Adrenal gland (tissue), 12 donors: ENCODE data around the gene STX8. TPM values are rescaled to one million over a fixed set of nuclear protein-coding genes. Genes with fewer than 3 reads are reported as not detected.

ENCODE experiments used
- DNase-seq, 7 donors: peaks; one replicate each; pipeline ENCODE4 v3.0.0-alpha.2; 2019 to 2020
- H3K27ac ChIP-seq, 5 donors: fragments of 200-600 bp; sonication (generic) in 4 of 5; 1 replicate in 3 of 5; 2 replicates in 2 of 5; pipeline versions ENCODE4 v1.5.1 to v1.8.0; 2016 to 2020; ENCODE audit warnings: mild to moderate bottlenecking in 1 of 5
- H3K27me3 ChIP-seq: fragments of 200-600 bp; 2 replicates; pipeline ENCODE4 v1.8.0; 2021
- H3K36me3 ChIP-seq, 2 donors: fragments of 200-600 bp; replicated peaks in 1 of 2; 1 replicate in 1 of 2; 2 replicates in 1 of 2; pipeline versions ENCODE4 v1.5.1 to v1.8.0; 2018 to 2022
- H3K4me1 ChIP-seq, 2 donors: fragments of 200-600 bp; replicated peaks in 1 of 2; 1 replicate in 1 of 2; 2 replicates in 1 of 2; pipeline versions ENCODE4 v1.5.1 to v1.8.0; 2018 to 2021
- H3K4me3 ChIP-seq, 4 donors: fragments of 200-600 bp; sonication (generic) in 3 of 4; one replicate each; pipeline ENCODE4 v1.5.1; 2016 to 2018
- H3K9me3 ChIP-seq, 3 donors: fragments of 200-600 bp; sonication (generic) in 1 of 3; replicated peaks in 1 of 3; 1 replicate in 2 of 3; 2 replicates in 1 of 3; pipeline versions ENCODE4 v1.5.1 to v1.8.0; 2016 to 2021
- POLR2A ChIP-seq, 2 donors: fragments of 450-650 bp; IDR thresholded peaks; one replicate each; pipeline ENCODE4 v1.6.1; 2017; ENCODE audit warnings: antibody characterized with exemption in 2 of 2, mild to moderate bottlenecking in 2 of 2, moderate library complexity in 1 of 2
- WGBS, 4 donors: extraction: QIAGEN DNeasy Blood & Tissue Kit in 2 of 4; methylation state at CpG; one replicate each; pipeline versions ENCODE4 v1.1.5 to v1.1.7; 2013 to 2017; 5-methylcytosine and 5-hydroxymethylcytosine counted together
- intact Hi-C, 2 donors: fragments of 100-400 bp; cut with DNase I; formaldehyde crosslinking; loops; one replicate each; pipeline versions ENCODE4 v1.14.1 to v1.15.0; 2022 to 2023
- polyA plus RNA-seq, 3 donors: library from polyadenylated mRNA; stranded (reverse); fragments of 200-250 nt in 2 of 3; fragments of 350-450 nt in 1 of 3; fragmentation: Illumina TruSeq in 1 of 3; extraction: RNeasy Lipid Tissue Mini Kit (QIAGEN cat#74804) in 1 of 3; gene quantifications; one replicate each; pipeline ENCODE4 v1.2.3, GENCODE V29; 2013 to 2014
- total RNA-seq, 9 donors: library from RNA; depleted of rRNA in 4 of 9; stranded (reverse); fragments of >200 nt in 4 of 9; fragments of 120-200 nt in 1 of 9; fragmentation: NEBNext Ultra II Directional in 1 of 9; extraction: Animal tissue kit (Norgen Biotek cat#: 25700) in 1 of 9; gene quantifications; one replicate each; pipeline versions ENCODE4 v1.1.0 to v1.2.4, GENCODE V29; 2013 to 2023
- TF ChIP-seq, protein P1 (sequence below), 6 experiments: fragments of 450-650 bp in 4 of 6; fragments of 200-600 bp in 2 of 6; sonication (generic) in 1 of 6; IDR thresholded peaks; 1 replicate in 5 of 6; 2 replicates in 1 of 6; pipeline versions ENCODE4 v1.5.1 to v1.8.0; 2016 to 2021; ENCODE audit warnings: antibody characterized with exemption in 6 of 6, mild to moderate bottlenecking in 2 of 6, moderate library complexity in 1 of 6
- donor health status: healthy with polysubstance abuse.
- donor health status: Bipolar disorder and iron deficiency.
- donor health status: DM: yes; HTN: yes; CAD: no.
- donor health status: DM: no; HTN: no; CAD: no.
- donor health status: DM: no; HTN: no; CAD: no.
- donor health status: DM: yes; HTN: yes; CAD: no.

Gene STX8
- total and polyA plus RNA-seq, 12 donors = 21.9 to 94.1 (median 72.3) TPM

DNA sequence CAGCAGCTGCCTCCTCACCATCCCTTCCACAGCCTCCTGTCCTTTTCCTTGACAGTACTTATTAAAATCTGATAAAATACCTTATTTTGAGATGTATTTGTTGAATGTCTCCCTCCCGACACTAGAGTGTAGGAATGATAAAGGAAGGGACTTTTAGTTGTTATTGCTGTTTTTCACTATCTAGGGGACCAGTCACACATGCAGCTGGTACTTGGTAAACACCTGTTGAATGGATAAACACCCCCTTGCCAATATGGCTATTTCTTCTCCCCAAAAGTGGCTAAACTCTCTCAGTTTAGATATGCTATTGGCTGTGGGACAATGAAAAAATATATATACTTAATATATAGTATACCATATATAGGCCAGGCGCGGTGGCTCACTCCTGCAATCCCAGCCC, 96.7 kb downstream of the STX8 start:
- H3K36me3 ChIP-seq = no peaks in the 10 kb centered on the region
- 88 to 100% (median 98%) methylated on average over 3 of the region's 3 CpGs for WGBS, 4 donors
- no peak overlapping the region for H3K4me3 ChIP-seq
- H3K27me3 ChIP-seq = no peaks in the 10 kb centered on the region
- no peak for DNase-seq
- TF ChIP-seq, protein P1, sequence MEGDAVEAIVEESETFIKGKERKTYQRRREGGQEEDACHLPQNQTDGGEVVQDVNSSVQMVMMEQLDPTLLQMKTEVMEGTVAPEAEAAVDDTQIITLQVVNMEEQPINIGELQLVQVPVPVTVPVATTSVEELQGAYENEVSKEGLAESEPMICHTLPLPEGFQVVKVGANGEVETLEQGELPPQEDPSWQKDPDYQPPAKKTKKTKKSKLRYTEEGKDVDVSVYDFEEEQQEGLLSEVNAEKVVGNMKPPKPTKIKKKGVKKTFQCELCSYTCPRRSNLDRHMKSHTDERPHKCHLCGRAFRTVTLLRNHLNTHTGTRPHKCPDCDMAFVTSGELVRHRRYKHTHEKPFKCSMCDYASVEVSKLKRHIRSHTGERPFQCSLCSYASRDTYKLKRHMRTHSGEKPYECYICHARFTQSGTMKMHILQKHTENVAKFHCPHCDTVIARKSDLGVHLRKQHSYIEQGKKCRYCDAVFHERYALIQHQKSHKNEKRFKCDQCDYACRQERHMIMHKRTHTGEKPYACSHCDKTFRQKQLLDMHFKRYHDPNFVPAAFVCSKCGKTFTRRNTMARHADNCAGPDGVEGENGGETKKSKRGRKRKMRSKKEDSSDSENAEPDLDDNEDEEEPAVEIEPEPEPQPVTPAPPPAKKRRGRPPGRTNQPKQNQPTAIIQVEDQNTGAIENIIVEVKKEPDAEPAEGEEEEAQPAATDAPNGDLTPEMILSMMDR (IDR thresholded peaks at IDR 0.05) = no peak
- no peak for TF ChIP-seq POLR2A (IDR thresholded peaks at IDR 0.05)
- H3K4me1 ChIP-seq = no peaks in the 10 kb centered on the region
- H3K9me3 ChIP-seq = no peaks in the 10 kb centered on the region
- no peak overlapping the region for H3K27ac ChIP-seq
- intact Hi-C loops = no loop called here

DNA sequence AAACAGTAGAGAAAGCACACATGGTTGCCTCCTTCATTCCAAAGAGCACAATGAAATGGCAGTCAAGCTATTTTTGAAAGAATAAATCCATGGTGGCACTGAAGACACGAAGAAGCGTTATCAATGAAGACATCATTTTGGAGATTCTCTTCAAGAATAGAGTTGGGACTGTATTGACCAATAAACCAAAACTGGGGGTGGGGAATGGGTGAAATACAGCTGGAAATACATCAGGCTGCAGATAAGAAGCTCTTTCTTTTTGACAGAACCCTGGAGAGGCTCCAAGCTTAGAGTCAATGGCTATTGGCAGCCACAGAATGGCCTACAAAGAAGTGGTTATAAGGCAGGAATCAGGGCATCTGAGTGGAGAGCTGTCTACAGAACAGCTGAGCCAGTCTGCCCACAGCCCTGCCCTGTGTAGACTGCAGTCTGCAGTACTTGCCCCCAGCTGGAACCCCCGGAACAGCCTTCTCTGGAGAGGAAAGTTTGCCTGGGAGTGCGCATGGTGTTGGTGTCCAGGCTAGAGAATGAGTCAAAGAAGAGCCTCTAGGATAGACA, 100.4 kb downstream of the STX8 start:
- Histone ChIP-seq H3K9me3 (no peaks in the 10 kb centered on the region), H3K27ac (no peak overlapping the region), H3K4me3 (no peak overlapping the region), H3K4me1 (no peaks in the 10 kb centered on the region), H3K36me3 (no peaks in the 10 kb centered on the region), H3K27me3 (no peaks in the 10 kb centered on the region)
- intact Hi-C loops = no loop called here
- TF ChIP-seq, protein P1 (IDR thresholded peaks at IDR 0.05) = no peak
- no peak for TF ChIP-seq POLR2A (IDR thresholded peaks at IDR 0.05)
- 86 to 95% (median 91%) methylated on average over 4 of the region's 4 CpGs for WGBS, 4 donors
- DNase-seq = peak in 2 of 7 donors; percentile 40 to 55

DNA sequence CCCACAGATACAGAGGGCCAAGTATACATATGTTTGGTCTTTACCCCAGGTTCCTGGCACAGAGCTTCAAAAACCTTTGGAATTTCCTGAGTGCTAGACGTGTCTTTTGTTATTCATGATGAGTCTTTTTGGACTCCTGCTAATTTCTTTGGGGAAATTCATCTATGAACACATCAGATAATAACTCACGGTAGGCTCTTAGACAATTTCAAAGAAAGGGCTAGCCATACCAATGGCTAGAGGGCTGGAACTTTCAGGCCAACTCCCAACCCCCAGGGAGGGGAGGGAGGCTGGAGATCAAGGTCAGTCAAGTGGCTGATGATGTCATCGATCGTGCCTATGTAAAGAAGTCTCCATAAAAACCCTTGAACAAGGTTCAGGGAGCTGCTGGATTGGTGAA, 101.9 kb downstream of the STX8 start:
- no peak for TF ChIP-seq POLR2A (IDR thresholded peaks at IDR 0.05)
- TF ChIP-seq, protein P1 (IDR thresholded peaks at IDR 0.05) = no peak
- 71 to 86% (median 74%) methylated on average over 4 of the region's 4 CpGs for WGBS, 4 donors
- DNase-seq = peak in 1 of 7 donors; percentile 19
- Histone ChIP-seq H3K4me1 (no peaks in the 10 kb centered on the region), H3K27ac (no peak overlapping the region), H3K27me3 (no peaks in the 10 kb centered on the region), H3K4me3 (no peak overlapping the region), H3K9me3 (no peaks in the 10 kb centered on the region), H3K36me3 (no peaks in the 10 kb centered on the region)
- intact Hi-C loops = no loop called here

DNA sequence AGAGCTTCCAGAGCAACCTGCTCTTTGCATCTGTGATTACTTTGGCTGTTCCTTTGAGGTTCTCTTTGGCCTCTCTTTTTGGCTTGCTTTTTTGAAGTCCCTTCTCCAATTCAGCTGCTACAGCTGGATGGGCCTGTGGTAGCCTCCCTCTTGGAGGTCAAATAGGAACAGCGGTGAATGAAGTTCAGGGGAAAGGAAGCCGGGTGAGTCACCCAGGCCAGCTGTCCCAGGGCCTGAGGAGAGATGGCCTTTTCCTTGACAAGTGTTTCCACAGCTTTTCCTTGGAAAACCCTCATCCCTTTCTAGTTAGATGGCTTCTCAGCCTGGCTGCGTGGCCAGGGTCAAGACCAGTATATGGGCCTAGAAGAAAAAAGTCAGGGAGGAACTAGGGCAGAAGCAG, 103.1 kb downstream of the STX8 start:
- WGBS, 4 donors = 39 to 80% (median 51%) methylated on average over 3 of the region's 3 CpGs
- Histone ChIP-seq H3K4me3 (no peak overlapping the region), H3K27ac (no peak overlapping the region), H3K9me3 (no peaks in the 10 kb centered on the region), H3K27me3 (no peaks in the 10 kb centered on the region), H3K36me3 (no peaks in the 10 kb centered on the region), H3K4me1 (no peaks in the 10 kb centered on the region)
- intact Hi-C loops = no loop called here
- TF ChIP-seq, protein P1 (IDR thresholded peaks at IDR 0.05) = no peak
- peak in 6 of 7 donors; percentile 32 to 61 (median 44) for DNase-seq
